ENCODE measurements around the gene WEE2. TPM values are rescaled to one million over a fixed set of nuclear protein-coding genes. Genes with fewer than 3 reads are reported as not detected.

Gene WEE2
- total RNA-seq, 1 donor from 2014 or later: not detected

DNA sequence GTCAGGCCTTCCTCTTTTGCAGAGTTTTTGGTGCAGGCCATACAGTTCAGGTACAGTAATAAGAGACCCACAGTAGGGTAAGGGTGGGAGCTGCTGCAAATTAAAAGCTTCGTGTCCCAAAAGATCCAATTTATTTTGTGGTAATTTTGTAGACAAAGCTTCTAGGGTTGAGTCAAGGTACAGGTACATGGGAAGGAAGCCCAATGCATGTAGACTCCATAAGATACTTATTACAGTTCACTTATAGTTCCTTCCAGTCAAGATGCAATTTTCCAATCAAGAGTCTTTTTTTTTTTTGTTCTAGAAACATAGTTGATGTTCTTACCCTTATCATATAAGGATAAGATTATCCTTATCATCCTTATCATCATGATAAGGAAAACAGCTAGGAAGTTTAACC lies 68.2 kb downstream of the WEE2 start, which contains the start of gene TAS2R4:
TSS of gene TAS2R4 (plus strand) at position 301 of the 400 bp plus-strand sequence. CDS start 1,815 bp downstream, outside the sequence.
- Histone ChIP-seq H3K9me3 (no peaks in the 10 kb centered on the region), H3K27ac (no peak within 1 kb of the TSS), H3K4me1 (no peaks in the 10 kb centered on the region), H3K27me3 (no peaks in the 10 kb centered on the region), H3K4me3 (no peak within 1 kb of the TSS), H3K36me3 (peaks cover 0 to 13% of the 10 kb centered on the region in 2 donors)
- TF ChIP-seq, protein P1, sequence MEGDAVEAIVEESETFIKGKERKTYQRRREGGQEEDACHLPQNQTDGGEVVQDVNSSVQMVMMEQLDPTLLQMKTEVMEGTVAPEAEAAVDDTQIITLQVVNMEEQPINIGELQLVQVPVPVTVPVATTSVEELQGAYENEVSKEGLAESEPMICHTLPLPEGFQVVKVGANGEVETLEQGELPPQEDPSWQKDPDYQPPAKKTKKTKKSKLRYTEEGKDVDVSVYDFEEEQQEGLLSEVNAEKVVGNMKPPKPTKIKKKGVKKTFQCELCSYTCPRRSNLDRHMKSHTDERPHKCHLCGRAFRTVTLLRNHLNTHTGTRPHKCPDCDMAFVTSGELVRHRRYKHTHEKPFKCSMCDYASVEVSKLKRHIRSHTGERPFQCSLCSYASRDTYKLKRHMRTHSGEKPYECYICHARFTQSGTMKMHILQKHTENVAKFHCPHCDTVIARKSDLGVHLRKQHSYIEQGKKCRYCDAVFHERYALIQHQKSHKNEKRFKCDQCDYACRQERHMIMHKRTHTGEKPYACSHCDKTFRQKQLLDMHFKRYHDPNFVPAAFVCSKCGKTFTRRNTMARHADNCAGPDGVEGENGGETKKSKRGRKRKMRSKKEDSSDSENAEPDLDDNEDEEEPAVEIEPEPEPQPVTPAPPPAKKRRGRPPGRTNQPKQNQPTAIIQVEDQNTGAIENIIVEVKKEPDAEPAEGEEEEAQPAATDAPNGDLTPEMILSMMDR (IDR thresholded peaks at IDR 0.05): no peak
- TF ChIP-seq POLR2AphosphoS5 (IDR thresholded peaks at IDR 0.05; ENCODE audit: insufficient read depth in 1 of 2, low read depth in 1 of 2) (no peak), POLR2A (IDR thresholded peaks at IDR 0.05) (no peak)
- no peak for DNase-seq (ENCODE audit: extremely low spot score in 2 of 2)
- intact Hi-C loops (cut with DNase I): no loop called here

Small RNA genes lying within 50 kb of the gene (small RNA-seq; reads per million reads assigned to genes)
- not detected for gene RNU1-82P

Other genes starting within 250 kb of the WEE2 start
- gene AGK, start 156.9 kb upstream of the WEE2 start, total RNA-seq: 21.1 TPM
- gene DENND11, start 6.2 kb upstream of the WEE2 start, total RNA-seq: 21.1 TPM
- 74.4 TPM for gene SSBP1, start 30.0 kb downstream of the WEE2 start, total RNA-seq
- gene TAS2R3, start 55.7 kb downstream of the WEE2 start, total RNA-seq: 1.5 TPM
- 1.5 TPM for gene TAS2R4, start 68.3 kb downstream of the WEE2 start, total RNA-seq
- gene TAS2R5, start 81.9 kb downstream of the WEE2 start, total RNA-seq: 6.1 TPM
- not detected for gene PRSS37, start 133.1 kb downstream of the WEE2 start, total RNA-seq
- gene OR9A4, start 208.0 kb downstream of the WEE2 start, total RNA-seq: not detected
- 0.49 TPM for gene CLEC5A, start 238.6 kb downstream of the WEE2 start, total RNA-seq